Endothelial cell of umbilical vein (primary cell): ENCODE measurements around the gene ZNF736. TPM values are rescaled to one million over a fixed set of nuclear protein-coding genes. Genes with fewer than 3 reads are reported as not detected.

Experiments used
- BruUV-seq: library from RNA; stranded (reverse); fragments of 400-500 nt; replicated peaks from 2 replicates; lab custom pipeline; 2021; lab: Mats Ljungman, UMichigan
- CTCF ChIA-PET: fragments of 300-600, 350-600 bp; sonication (Branson Sonifier 250); formaldehyde crosslinking; loops from one replicate; lab custom pipeline; 2021; ENCODE audit warnings: antibody characterized with exemption, inconsistent platforms; lab: Charles Lee
- POLR2A ChIA-PET: fragments of 300-600, 350-600 bp; sonication (Branson Sonifier 250); formaldehyde crosslinking; loops from one replicate; lab custom pipeline; 2021; ENCODE audit warnings: antibody characterized with exemption, inconsistent platforms; lab: Charles Lee
- DNase-seq: peaks from one replicate; pipeline ENCODE4 v3.0.0-alpha.2; 2011; ENCODE audit warnings: low read depth, low spot score
- FAIRE-seq: peaks from 2 replicates; lab custom pipeline; 2011; peaks lifted over from hg19 to GRCh38; lab: Jason Lieb, UNC
- H2AFZ ChIP-seq: 2 replicates; pipeline ENCODE4 v1.6.0; 2012; ENCODE audit warnings: low read depth, low read length, control low read depth, inconsistent platforms
- H3K27ac ChIP-seq: 2 replicates; pipeline ENCODE4 v1.5.1; 2011; ENCODE audit warnings: low read depth, mild to moderate bottlenecking, control low read depth, low read length, moderate library complexity; ENCODE audit not compliant: insufficient read depth
- H3K27me3 ChIP-seq, 2 experiments: 2 replicates each; pipeline versions ENCODE4 v1.6.0 to v1.6.1; 2011; ENCODE audit warnings: low read length in 2 of 2, mixed read lengths in 1 of 2; ENCODE audit not compliant: control insufficient read depth in 2 of 2, insufficient read depth in 2 of 2
- H3K36me3 ChIP-seq, 2 experiments: 2 replicates in 1 of 2; 3 replicates in 1 of 2; pipeline ENCODE4 v1.5.1; 2011; ENCODE audit warnings: low read length in 2 of 2, mild to moderate bottlenecking in 1 of 2, moderate library complexity in 1 of 2; ENCODE audit not compliant: control insufficient read depth in 2 of 2, insufficient read depth in 2 of 2; ENCODE audit errors: extremely low read depth in 1 of 2
- H3K4me1 ChIP-seq: 3 replicates; pipeline ENCODE4 v1.5.1; 2011; ENCODE audit warnings: mild to moderate bottlenecking, low read length; ENCODE audit not compliant: control insufficient read depth, insufficient read depth; ENCODE audit errors: extremely low read depth
- H3K4me2 ChIP-seq: 2 replicates; pipeline ENCODE4 v1.6.1; 2011; ENCODE audit warnings: low read length, control low read depth, mixed read lengths; ENCODE audit not compliant: insufficient read depth
- H3K4me3 ChIP-seq, 3 experiments: fragments of 200-600 bp in 1 of 3; sonication (generic), shearing (Covaris generic) in 1 of 3; replicated peaks in 1 of 3; 2 replicates each; pipeline ENCODE4 v1.5.1; 2011 to 2016; ENCODE audit warnings: control low read depth in 3 of 3, low read length in 3 of 3, mild to moderate bottlenecking in 2 of 3, inconsistent platforms in 1 of 3, low read depth in 1 of 3, moderate library complexity in 1 of 3; ENCODE audit not compliant: insufficient read depth in 1 of 3
- H3K79me2 ChIP-seq: 2 replicates; pipeline ENCODE4 v1.6.0; 2012; ENCODE audit warnings: low read length, inconsistent platforms; ENCODE audit not compliant: control insufficient read depth, insufficient read depth
- H3K9ac ChIP-seq: replicated peaks from 2 replicates; pipeline ENCODE3; 2011; ENCODE audit warnings: low read length, control low read depth; ENCODE audit not compliant: insufficient read depth; ENCODE audit errors: extremely low read depth
- H3K9me1 ChIP-seq: replicated peaks from 3 replicates; pipeline ENCODE4 v1.6.0; 2011; ENCODE audit warnings: mild to moderate bottlenecking, low read length; ENCODE audit not compliant: control insufficient read depth, insufficient read depth; ENCODE audit errors: extremely low read depth
- H3K9me3 ChIP-seq: replicated peaks from 2 replicates; pipeline ENCODE4 v1.5.1; 2012; ENCODE audit warnings: low read length, inconsistent platforms; ENCODE audit not compliant: control insufficient read depth, insufficient read depth
- H4K20me1 ChIP-seq: replicated peaks from 2 replicates; pipeline ENCODE3; 2011; ENCODE audit warnings: mild to moderate bottlenecking, low read length; ENCODE audit not compliant: control insufficient read depth, insufficient read depth; ENCODE audit errors: extremely low read depth
- EZH2 ChIP-seq: IDR thresholded peaks from 2 replicates; pipeline ENCODE4 v1.6.1; 2012; ENCODE audit warnings: borderline replicate concordance, low read depth, mild to moderate bottlenecking, moderate library complexity, low read length, inconsistent platforms; ENCODE audit not compliant: severe bottlenecking
- FOS ChIP-seq: IDR thresholded peaks from 2 replicates; pipeline ENCODE4 v1.6.1; 2011; ENCODE audit warnings: mild to moderate bottlenecking, low read length, moderate library complexity, borderline replicate concordance; ENCODE audit not compliant: insufficient read depth
- GATA2 ChIP-seq: IDR thresholded peaks from 2 replicates; pipeline ENCODE4 v1.7.0; 2011; ENCODE audit warnings: low read depth, mild to moderate bottlenecking, moderate library complexity, mixed read lengths, low read length; ENCODE audit not compliant: insufficient read length, insufficient read depth
- JUN ChIP-seq: IDR thresholded peaks from 2 replicates; pipeline ENCODE4 v1.6.1; 2011; ENCODE audit warnings: borderline replicate concordance, low read depth; ENCODE audit not compliant: insufficient read length, insufficient read depth
- MYC ChIP-seq: IDR thresholded peaks from one replicate; pipeline ENCODE4 v1.6.1; 2011; ENCODE audit warnings: mild to moderate bottlenecking, low read depth, low read length
- POLR2A ChIP-seq: IDR thresholded peaks from 2 replicates; pipeline ENCODE4 v1.6.1; 2012; ENCODE audit warnings: low read depth, mild to moderate bottlenecking, control low read depth, low read length
- POLR2AphosphoS5 ChIP-seq: IDR thresholded peaks from 2 replicates; pipeline ENCODE4 v1.6.1; 2012; ENCODE audit warnings: low read depth, mild to moderate bottlenecking, control low read depth, low read length, moderate library complexity; ENCODE audit not compliant: insufficient read depth
- dilution Hi-C: fragments of 300-500 bp; cut with MboI; formaldehyde crosslinking; loops from one replicate; pipeline ENCODE4 v1.15.0; 2019; ENCODE audit warnings: low sequenced_read_pairs; ENCODE audit not compliant: extremely low pct_ligation_motif_present
- intact Hi-C: fragments of 100-400 bp; cut with micrococcal nuclease; formaldehyde crosslinking; loops from one replicate; pipeline ENCODE4 v1.10.0; 2022
- polyA plus RNA-seq, 4 experiments: library from polyadenylated mRNA; depleted of rRNA in 3 of 4; stranded (reverse) in 3 of 4; unstranded in 1 of 4; fragments of >200 nt; gene quantifications; 2 replicates each; pipeline versions ENCODE4 v1.2.1 to v1.2.3, GENCODE V29; 2011 to 2012; ENCODE audit warnings: missing spikeins in 1 of 4
- total RNA-seq: library from RNA; stranded (reverse); gene quantifications from 2 replicates; pipeline ENCODE4 v1.2.3, GENCODE V29; 2021
- TF ChIP-seq, protein P1 (sequence below): IDR thresholded peaks from 2 replicates; pipeline ENCODE4 v1.6.1; 2011; ENCODE audit not compliant: insufficient read depth, insufficient read length
- TF ChIP-seq, protein P2 (sequence below), 2 donors: IDR thresholded peaks; 1 replicate in 1 of 2; 2 replicates in 1 of 2; pipeline ENCODE4 v1.5.1; 2011; ENCODE audit warnings: low read length in 2 of 2, mild to moderate bottlenecking in 2 of 2, moderate library complexity in 2 of 2, control low read depth in 1 of 2, inconsistent platforms in 1 of 2, low read depth in 1 of 2; ENCODE audit not compliant: insufficient read depth in 1 of 2; ENCODE audit errors: extremely low read depth in 1 of 2

ZNF736 gene
- total and polyA plus RNA-seq, 2 donors (not counting 3 experiments of a cell fraction or from before 2014, with no cell fraction given) = 1.2 to 9.0 TPM

DNA sequence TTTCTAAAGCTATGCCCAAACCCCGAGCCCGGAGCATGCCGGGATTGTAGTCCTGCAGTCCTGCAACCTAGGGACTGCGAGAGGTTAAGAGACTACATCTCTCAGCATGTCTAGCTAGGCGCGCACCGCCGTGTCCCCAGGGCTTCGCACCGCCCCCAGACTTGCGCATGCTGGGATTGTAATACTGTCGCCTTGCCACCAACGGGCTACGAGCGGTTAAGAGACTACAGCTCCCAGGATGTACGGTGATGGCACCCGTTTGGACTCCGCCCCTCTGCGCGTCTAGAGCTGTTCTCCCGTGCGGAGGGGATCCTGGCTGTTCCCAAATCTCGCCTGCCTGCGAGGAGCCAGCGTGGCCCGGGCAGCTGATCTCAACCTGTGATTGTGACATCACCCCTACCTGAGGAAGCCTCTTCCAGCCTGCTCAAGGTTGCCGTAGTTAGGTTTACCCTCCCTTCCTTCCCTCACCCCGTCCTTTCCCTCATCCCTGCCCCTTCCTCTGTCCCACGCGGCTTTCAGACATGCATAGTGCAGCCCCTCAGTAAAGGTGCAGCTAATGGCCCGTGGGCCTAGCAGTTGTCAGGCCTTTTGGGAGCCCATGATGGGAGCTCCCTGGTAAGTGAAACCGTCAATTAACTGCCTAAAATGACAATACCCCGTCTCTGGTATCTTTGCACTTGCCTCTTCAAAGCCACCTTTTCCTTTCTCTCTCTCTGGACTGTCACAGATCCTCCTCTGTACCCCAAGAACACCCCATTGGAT is 6.3 kb upstream of the ZNF736 start:
- Histone ChIP-seq H3K4me3 (no peak overlapping the region), H3K4me1 (no peaks in the 10 kb centered on the region), H2AFZ (no peak overlapping the region), H3K9me1 (no peaks in the 10 kb centered on the region), H3K36me3 (no peaks in the 10 kb centered on the region), H3K27me3 (no peaks in the 10 kb centered on the region), H3K79me2 (no peaks in the 10 kb centered on the region), H3K4me2 (no peak overlapping the region), H4K20me1 (no peaks in the 10 kb centered on the region), H3K27ac (no peak overlapping the region), H3K9ac (no peak overlapping the region), H3K9me3 (no peaks in the 10 kb centered on the region)
- FAIRE-seq (no peak), DNase-seq (peak; percentile 2)
- POLR2A ChIA-PET = interaction anchor here (0.6 kb wide), 1 partner anchor 252 kb away, joined by 3 read pairs; no protein-coding TSS in a partner anchor
- intact Hi-C loops = no loop called here
- BruUV-seq = no TSS peak
- CTCF ChIA-PET = no interaction called here
- dilution Hi-C loops = no loop called here
- no peak for TF ChIP-seq POLR2AphosphoS5
- TF ChIP-seq, protein P1, sequence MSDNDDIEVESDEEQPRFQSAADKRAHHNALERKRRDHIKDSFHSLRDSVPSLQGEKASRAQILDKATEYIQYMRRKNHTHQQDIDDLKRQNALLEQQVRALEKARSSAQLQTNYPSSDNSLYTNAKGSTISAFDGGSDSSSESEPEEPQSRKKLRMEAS = no peak
- TF ChIP-seq POLR2A = no peak
- no peak for TF ChIP-seq EZH2
- TF ChIP-seq GATA2 = no peak
- TF ChIP-seq, protein P2, sequence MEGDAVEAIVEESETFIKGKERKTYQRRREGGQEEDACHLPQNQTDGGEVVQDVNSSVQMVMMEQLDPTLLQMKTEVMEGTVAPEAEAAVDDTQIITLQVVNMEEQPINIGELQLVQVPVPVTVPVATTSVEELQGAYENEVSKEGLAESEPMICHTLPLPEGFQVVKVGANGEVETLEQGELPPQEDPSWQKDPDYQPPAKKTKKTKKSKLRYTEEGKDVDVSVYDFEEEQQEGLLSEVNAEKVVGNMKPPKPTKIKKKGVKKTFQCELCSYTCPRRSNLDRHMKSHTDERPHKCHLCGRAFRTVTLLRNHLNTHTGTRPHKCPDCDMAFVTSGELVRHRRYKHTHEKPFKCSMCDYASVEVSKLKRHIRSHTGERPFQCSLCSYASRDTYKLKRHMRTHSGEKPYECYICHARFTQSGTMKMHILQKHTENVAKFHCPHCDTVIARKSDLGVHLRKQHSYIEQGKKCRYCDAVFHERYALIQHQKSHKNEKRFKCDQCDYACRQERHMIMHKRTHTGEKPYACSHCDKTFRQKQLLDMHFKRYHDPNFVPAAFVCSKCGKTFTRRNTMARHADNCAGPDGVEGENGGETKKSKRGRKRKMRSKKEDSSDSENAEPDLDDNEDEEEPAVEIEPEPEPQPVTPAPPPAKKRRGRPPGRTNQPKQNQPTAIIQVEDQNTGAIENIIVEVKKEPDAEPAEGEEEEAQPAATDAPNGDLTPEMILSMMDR (IDR thresholded peaks at IDR 0.05; ENCODE audit: extremely low read depth in 1 of 2, insufficient read depth in 1 of 2, low read depth in 1 of 2, low read length in 2 of 2) = no peak
- no peak for TF ChIP-seq FOS
- no peak for TF ChIP-seq MYC
- TF ChIP-seq JUN = no peak
